ENCODE results near the gene PCGF3. TPM values are rescaled to one million over a fixed set of nuclear protein-coding genes. Genes with fewer than 3 reads are reported as not detected.

The PCGF3 gene
- total and polyA plus RNA-seq, 2 donors from 2014 or later = 21.7 to 59.6 TPM

DNA sequence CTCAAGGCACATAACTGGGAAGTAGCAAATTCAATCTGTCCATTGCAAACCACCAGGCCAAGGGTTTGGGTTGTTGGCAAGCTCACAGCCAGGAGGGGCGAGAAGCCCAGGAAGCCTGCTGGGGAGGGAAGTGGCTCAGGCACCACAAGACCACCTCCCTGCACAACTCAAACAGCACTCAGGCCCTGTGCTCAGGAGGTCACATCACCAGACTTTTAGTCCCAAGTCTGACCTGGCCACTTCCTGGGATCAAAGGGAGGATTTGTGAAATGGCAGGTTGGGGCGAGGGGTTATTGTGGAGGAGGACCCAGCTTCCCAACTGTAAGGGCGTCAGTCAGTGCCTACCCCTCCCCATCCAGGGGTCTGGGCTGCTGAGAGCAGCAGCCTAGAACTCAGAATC is 33.9 kb upstream of the PCGF3 start:
- Histone ChIP-seq H3K27me3 (ENCODE audit: control insufficient read depth, insufficient read depth, low read length) (no peaks in the 10 kb centered on the region), H3K9ac (ENCODE audit: low read length in 3 of 3) (no peak overlapping the region), H3K4me3 (ENCODE audit: low read length in 3 of 3) (no peak overlapping the region), H3K36me3 (ENCODE audit: control insufficient read depth in 2 of 3, insufficient read depth in 3 of 3, low read length in 3 of 3) (peaks cover 0 to 14% (median 10%) of the 10 kb centered on the region in 3 donors), H3K4me1 (ENCODE audit: control insufficient read depth in 2 of 3, insufficient read depth in 2 of 3, low read depth in 1 of 3, low read length in 3 of 3) (peaks cover 0 to 15% (median 0%) of the 10 kb centered on the region in 3 donors), H3K9me3 (ENCODE audit: control insufficient read depth in 2 of 3, insufficient read depth in 1 of 3, low read length in 3 of 3) (no peaks in the 10 kb centered on the region), H3K27ac (ENCODE audit: low read depth in 2 of 2, low read length in 2 of 2) (no peak overlapping the region)
- FAIRE-seq (no peak), DNase-seq (no peak)
- intact Hi-C loops (cut with DNase I) = no loop called here
- TF ChIP-seq, protein P1, sequence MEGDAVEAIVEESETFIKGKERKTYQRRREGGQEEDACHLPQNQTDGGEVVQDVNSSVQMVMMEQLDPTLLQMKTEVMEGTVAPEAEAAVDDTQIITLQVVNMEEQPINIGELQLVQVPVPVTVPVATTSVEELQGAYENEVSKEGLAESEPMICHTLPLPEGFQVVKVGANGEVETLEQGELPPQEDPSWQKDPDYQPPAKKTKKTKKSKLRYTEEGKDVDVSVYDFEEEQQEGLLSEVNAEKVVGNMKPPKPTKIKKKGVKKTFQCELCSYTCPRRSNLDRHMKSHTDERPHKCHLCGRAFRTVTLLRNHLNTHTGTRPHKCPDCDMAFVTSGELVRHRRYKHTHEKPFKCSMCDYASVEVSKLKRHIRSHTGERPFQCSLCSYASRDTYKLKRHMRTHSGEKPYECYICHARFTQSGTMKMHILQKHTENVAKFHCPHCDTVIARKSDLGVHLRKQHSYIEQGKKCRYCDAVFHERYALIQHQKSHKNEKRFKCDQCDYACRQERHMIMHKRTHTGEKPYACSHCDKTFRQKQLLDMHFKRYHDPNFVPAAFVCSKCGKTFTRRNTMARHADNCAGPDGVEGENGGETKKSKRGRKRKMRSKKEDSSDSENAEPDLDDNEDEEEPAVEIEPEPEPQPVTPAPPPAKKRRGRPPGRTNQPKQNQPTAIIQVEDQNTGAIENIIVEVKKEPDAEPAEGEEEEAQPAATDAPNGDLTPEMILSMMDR (IDR thresholded peaks at IDR 0.05; ENCODE audit: borderline replicate concordance, extremely low read depth, insufficient read depth) = no peak

DNA sequence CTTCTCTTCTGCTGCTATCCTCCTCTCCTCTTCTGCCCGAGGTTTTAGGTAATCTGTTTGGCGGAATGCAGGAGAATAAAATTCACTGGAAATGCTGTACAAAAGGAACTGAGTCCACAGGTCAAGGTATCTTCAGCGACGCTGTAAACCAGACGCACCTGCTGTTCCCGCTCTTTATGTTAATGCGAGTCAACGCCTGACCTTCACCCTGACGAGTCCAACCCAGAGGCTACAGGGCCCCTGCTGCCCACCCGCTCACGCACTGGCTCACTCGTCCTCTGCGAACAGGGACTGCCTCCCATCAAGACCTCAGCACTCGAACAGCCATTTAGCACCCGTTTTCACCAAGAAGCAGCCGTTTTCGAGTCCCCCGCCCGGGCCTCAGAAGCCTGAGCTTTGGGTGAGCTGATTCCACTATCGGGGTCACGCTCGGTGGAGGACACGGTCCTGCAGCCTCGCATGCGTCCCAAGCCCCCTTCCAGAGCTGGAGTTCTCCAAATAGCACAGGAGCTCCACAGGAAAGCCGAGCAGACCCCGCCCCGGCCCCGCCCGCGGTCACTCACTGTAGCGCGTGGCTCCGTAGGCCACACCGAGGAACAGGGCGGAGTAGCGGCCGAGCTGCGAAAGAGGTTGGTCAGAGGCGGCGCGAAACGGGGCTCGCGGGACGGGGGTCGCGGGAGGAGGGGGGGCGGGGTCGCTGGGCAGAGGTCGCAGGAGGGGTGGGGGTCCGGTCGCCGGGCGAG is 32.1 kb upstream of the PCGF3 start:
- Histone ChIP-seq H3K4me3 (ENCODE audit: low read length in 3 of 3) (peak overlapping the region; percentile 40 to 83 (median 61)), H3K9ac (ENCODE audit: low read length in 3 of 3) (peak overlapping the region; percentile 2 to 68 (median 8)), H3K36me3 (ENCODE audit: control insufficient read depth in 2 of 3, insufficient read depth in 3 of 3, low read length in 3 of 3) (peaks cover 0 to 14% (median 10%) of the 10 kb centered on the region in 3 donors), H3K27ac (ENCODE audit: low read depth in 2 of 2, low read length in 2 of 2) (peak overlapping the region in 1 of 2 donors; percentile 98), H3K27me3 (ENCODE audit: control insufficient read depth, insufficient read depth, low read length) (no peaks in the 10 kb centered on the region), H3K4me1 (ENCODE audit: control insufficient read depth in 2 of 3, insufficient read depth in 2 of 3, low read depth in 1 of 3, low read length in 3 of 3) (peaks cover 0 to 15% (median 0%) of the 10 kb centered on the region in 3 donors), H3K9me3 (ENCODE audit: control insufficient read depth in 2 of 3, insufficient read depth in 1 of 3, low read length in 3 of 3) (no peaks in the 10 kb centered on the region)
- intact Hi-C loops (cut with DNase I) = no loop called here
- TF ChIP-seq, protein P1 (IDR thresholded peaks at IDR 0.05; ENCODE audit: borderline replicate concordance, extremely low read depth, insufficient read depth) = no peak
- DNase-seq = peak in 1 of 5 donors; percentile 81
- FAIRE-seq = no peak

DNA sequence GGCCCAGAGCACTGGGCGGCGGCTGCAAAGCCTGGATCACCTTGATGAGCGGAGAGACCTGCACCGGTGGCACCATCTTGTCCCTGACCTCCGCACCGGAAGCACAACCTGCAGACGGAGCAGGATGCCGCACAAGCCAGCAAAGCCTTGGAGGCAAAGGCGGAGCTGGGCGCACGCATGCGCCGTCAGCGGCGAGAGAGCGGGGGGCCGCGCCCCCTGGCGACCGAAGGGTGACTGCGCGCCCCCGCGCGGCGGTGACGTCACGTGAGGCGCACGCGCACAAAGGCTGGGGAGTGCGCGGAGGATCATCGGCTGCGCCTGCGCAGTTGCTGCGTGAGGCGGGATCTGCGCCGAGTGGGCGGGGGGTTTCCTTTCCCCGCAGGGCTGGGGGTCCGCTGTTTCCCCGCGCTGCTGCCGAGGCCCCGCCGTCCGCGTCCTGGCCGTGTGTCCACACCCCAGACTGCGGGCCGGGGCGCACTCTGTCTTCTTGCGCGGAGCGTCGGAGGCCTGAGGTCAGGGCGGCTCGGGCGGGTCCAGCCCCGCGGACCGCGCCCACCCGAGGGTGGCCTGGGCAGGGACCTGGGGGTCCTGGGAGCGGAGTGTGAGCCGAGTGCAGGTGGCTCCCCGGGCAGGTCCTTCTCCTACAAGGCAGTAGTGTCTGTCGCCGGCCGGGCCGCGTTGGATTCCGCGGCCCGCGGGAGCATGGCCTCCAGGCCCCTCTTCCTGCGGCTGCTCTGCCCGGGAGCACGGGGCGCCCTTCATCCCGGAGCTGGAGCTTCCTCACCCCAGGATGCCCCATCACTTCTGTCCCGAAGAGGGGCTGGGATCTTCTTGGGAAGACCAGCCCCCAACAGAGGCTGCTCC is 31.2 kb upstream of the PCGF3 start, which contains the start of the genes ATP5ME and MYL5:
Gene ATP5ME (minus strand): TSS at position 105 of the 864 bp plus-strand sequence. CDS start 29 bp downstream, at position 76.
Gene MYL5 (plus strand): TSS at position 371 of the 864 bp plus-strand sequence. CDS start 3,485 bp downstream, outside the sequence.
- peak within 1 kb of the TSS; percentile 33 to 93 (median 83) for H3K9ac ChIP-seq (ENCODE audit: low read length in 3 of 3)
- intact Hi-C loops (cut with DNase I) = no loop called here
- H3K27ac ChIP-seq (ENCODE audit: low read depth in 2 of 2, low read length in 2 of 2) = peak within 1 kb of the TSS; percentile 90 to 98
- H3K4me1 ChIP-seq (ENCODE audit: control insufficient read depth in 2 of 3, insufficient read depth in 2 of 3, low read depth in 1 of 3, low read length in 3 of 3) = peaks cover 0 to 15% (median 0%) of the 10 kb centered on the region in 3 donors
- H3K4me3 ChIP-seq (ENCODE audit: low read length in 3 of 3) = peak within 1 kb of the TSS; percentile 61 to 83 (median 81)
- peaks cover 0 to 14% (median 10%) of the 10 kb centered on the region in 3 donors for H3K36me3 ChIP-seq (ENCODE audit: control insufficient read depth in 2 of 3, insufficient read depth in 3 of 3, low read length in 3 of 3)
- TF ChIP-seq, protein P1 (IDR thresholded peaks at IDR 0.05; ENCODE audit: borderline replicate concordance, extremely low read depth, insufficient read depth) = peak; percentile 77
- H3K9me3 ChIP-seq (ENCODE audit: control insufficient read depth in 2 of 3, insufficient read depth in 1 of 3, low read length in 3 of 3) = no peaks in the 10 kb centered on the region
- DNase-seq (peak; percentile 98 to 99 (median 99)), FAIRE-seq (no peak)
- H3K27me3 ChIP-seq (ENCODE audit: control insufficient read depth, insufficient read depth, low read length) = no peaks in the 10 kb centered on the region

All from kidney (tissue), 14 donors.